Activated T-helper 1 cell treated with anti-CD3 and anti-CD28 coated beads, Interleukin-12 subunit alpha, Interleukin-12 subunit beta, Interleukin-2, Interleukin-4 antibody, amounts not matched to agents 30 ng/mL and 10 ng/mL and 1 ng/mL, durations not matched to agents 14 hours and 24 hours and 36 hours (primary cell): ENCODE measurements around the gene DCDC2C. TPM values are rescaled to one million over a fixed set of nuclear protein-coding genes. Genes with fewer than 3 reads are reported as not detected.

Source experiments
- DNase-seq: peaks from one replicate; pipeline ENCODE4 v3.0.0; 2021; ENCODE audit warnings: low spot score
- H3K27ac Mint-ChIP-seq: one replicate; pipeline ENCODE4 v1.8.0; 2021; ENCODE audit warnings: mild to moderate bottlenecking, mixed read lengths
- H3K27me3 Mint-ChIP-seq: one replicate; pipeline ENCODE4 v1.8.0; 2022; ENCODE audit warnings: mild to moderate bottlenecking, moderate library complexity, mixed read lengths; ENCODE audit not compliant: insufficient read depth
- H3K36me3 Mint-ChIP-seq: one replicate; pipeline ENCODE4 v1.8.0; 2021; ENCODE audit warnings: low read depth, mixed read lengths
- H3K4me1 Mint-ChIP-seq: one replicate; pipeline ENCODE4 v1.8.0; 2021; ENCODE audit warnings: low read depth, mixed read lengths
- H3K4me3 Mint-ChIP-seq: one replicate; pipeline ENCODE4 v1.8.0; 2021; ENCODE audit warnings: mild to moderate bottlenecking, moderate library complexity, mixed read lengths
- H3K9me3 Mint-ChIP-seq: one replicate; pipeline ENCODE4 v1.8.0; 2021; ENCODE audit warnings: mixed read lengths
- intact Hi-C: fragments of 100-400 bp; cut with micrococcal nuclease; formaldehyde crosslinking; loops from one replicate; pipeline ENCODE4 v1.15.1; 2024
- total RNA-seq: library from RNA; stranded (reverse); gene quantifications from 2 replicates; pipeline ENCODE4 v1.2.3, GENCODE V29; 2022

Gene DCDC2C
- total RNA-seq, 1 donor from 2014 or later = not detected

DNA sequence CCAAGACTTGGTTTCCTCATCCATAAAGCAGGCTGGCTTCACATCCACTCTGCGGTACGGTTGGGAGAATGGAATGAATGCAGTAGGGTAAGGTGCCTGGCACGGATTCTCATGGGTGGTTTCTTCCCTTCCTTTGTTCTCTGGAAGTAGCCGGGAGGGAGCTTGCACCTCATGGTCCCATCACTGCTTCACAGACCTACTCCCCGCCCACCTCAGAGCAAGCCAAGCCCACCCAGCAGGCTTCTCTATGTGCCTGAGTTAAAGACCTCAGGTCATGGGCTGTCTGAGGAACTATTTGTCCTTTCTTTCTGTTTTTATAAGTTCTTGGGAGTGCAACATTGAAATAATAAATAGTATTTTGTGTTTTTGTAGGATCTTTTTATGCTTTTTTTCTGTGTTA lies 3.5 kb downstream of the DCDC2C start:
- Mint-ChIP-seq H3K27me3 (peaks cover 7% of the 10 kb centered on the region), H3K36me3 (no peaks in the 10 kb centered on the region), H3K4me1 (no peaks in the 10 kb centered on the region), H3K27ac (no peak overlapping the region), H3K4me3 (no peak overlapping the region), H3K9me3 (no peaks in the 10 kb centered on the region)
- intact Hi-C loops = no loop called here
- no peak for DNase-seq

GRCh38 chr2:3708576-3708975 lies 5.2 kb downstream of the DCDC2C start:
- Mint-ChIP-seq H3K27me3 (peaks cover 4% of the 10 kb centered on the region), H3K36me3 (no peaks in the 10 kb centered on the region), H3K4me1 (no peaks in the 10 kb centered on the region), H3K9me3 (no peaks in the 10 kb centered on the region), H3K27ac (no peak overlapping the region), H3K4me3 (no peak overlapping the region)
- intact Hi-C loops = no loop called here
- no peak for DNase-seq

DNA sequence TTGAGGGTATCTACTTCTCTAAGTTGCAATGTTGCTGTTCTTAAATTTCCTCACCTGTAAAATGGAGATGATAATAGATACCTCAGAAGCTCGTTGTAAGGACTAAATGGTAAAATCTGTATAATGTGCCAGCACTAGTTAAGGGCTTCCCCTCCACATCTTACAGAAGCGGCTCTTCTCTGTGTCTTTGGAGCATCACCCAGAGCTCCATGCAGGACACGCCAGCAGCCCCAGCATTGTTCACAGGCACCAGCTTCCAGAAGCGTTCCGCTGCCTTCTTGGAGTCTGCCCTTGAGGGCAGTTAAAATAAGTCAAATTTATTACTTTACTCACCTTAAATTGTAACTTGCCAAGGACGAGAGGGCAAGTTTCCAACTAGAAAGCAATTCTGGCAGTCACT lies 5.8 kb downstream of the DCDC2C start:
- H3K9me3 Mint-ChIP-seq = no peaks in the 10 kb centered on the region
- H3K27me3 Mint-ChIP-seq = peaks cover 4% of the 10 kb centered on the region
- DNase-seq = no peak
- H3K27ac Mint-ChIP-seq = no peak overlapping the region
- H3K4me1 Mint-ChIP-seq = no peaks in the 10 kb centered on the region
- no peak overlapping the region for H3K4me3 Mint-ChIP-seq
- intact Hi-C loops = no loop called here
- no peaks in the 10 kb centered on the region for H3K36me3 Mint-ChIP-seq

DNA sequence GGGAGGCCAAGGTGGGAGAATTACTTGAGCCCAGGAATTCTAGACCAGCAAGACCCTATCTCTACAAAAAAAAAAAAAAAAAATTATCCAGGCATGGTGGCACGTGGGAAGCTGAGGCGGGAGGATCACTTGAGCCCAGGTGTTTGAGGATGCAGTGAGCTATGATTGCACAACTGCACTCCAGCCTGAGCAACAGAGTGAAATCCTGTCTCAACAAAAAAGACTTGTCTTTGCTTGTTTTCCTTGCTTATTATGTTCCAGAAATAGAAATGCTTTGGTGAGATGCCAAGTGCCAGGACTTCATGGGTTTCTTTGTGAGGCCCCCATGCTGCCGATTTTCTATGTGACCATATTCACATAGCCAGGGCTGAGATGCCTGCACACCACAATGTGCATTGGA lies 9.0 kb downstream of the DCDC2C start:
- DNase-seq = no peak
- H3K9me3 Mint-ChIP-seq = no peaks in the 10 kb centered on the region
- H3K4me1 Mint-ChIP-seq = no peaks in the 10 kb centered on the region
- H3K4me3 Mint-ChIP-seq = no peak overlapping the region
- H3K27me3 Mint-ChIP-seq = no peaks in the 10 kb centered on the region
- no peak overlapping the region for H3K27ac Mint-ChIP-seq
- intact Hi-C loops = no loop called here
- no peaks in the 10 kb centered on the region for H3K36me3 Mint-ChIP-seq

DNA sequence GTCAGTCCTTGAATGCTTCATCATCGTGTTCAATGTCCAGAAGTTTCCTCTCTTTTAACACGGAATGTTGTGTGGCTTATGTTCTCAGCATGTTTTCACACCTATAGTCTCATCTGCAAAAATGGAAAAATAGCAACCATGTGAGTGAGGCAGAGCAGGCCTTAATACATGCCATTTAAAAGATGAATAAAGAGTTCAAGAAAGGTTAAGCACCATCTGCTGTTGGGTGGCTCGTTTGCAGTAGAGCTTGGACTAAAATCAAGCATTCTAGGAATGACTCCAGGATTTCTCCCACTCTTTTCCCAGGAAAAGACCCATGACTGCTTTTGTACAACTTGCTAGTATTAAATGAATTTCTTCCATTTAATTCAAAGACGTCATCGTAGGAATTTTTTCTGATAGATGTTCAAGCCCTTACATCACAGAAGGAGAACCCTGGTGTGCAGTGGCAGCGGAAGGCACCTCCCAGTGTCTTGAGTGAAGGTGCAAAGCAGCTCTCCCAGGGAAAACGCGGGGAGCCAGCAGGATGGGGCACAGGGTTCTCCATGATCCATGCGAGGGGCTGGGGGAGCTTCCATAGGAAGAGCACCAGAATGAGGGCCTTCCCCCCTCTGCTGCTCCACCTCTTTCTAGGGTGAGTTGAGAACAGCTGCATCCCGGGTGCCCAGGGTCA lies 9.6 kb downstream of the DCDC2C start:
- Mint-ChIP-seq H3K9me3 (no peaks in the 10 kb centered on the region), H3K27me3 (no peaks in the 10 kb centered on the region), H3K4me3 (no peak overlapping the region), H3K27ac (no peak overlapping the region), H3K4me1 (no peaks in the 10 kb centered on the region), H3K36me3 (no peaks in the 10 kb centered on the region)
- no peak for DNase-seq
- intact Hi-C loops = no loop called here

DNA sequence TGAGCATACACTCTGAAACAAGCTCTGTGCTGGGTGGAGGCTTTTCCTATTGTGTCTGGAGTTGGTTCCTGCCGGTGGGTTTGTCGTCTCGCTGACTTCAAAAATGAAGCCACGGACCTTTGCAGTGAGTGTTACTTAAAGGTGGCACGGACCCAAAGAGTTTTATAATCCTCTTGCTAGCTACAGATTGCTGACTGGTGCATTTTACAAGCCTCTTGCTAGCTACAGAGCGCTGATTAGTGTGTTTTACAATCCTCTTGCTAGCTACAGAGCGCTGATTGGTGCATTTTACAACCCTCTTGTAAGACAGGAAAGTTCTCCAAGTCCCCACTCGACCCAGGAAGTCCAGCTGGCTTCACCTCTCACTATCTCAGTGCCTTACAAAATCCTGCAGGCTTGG lies 15.3 kb downstream of the DCDC2C start:
- Mint-ChIP-seq H3K4me1 (no peaks in the 10 kb centered on the region), H3K27me3 (peaks cover 4% of the 10 kb centered on the region), H3K27ac (no peak overlapping the region), H3K9me3 (no peaks in the 10 kb centered on the region), H3K4me3 (no peak overlapping the region), H3K36me3 (no peaks in the 10 kb centered on the region)
- intact Hi-C loops = no loop called here
- DNase-seq = no peak

DNA sequence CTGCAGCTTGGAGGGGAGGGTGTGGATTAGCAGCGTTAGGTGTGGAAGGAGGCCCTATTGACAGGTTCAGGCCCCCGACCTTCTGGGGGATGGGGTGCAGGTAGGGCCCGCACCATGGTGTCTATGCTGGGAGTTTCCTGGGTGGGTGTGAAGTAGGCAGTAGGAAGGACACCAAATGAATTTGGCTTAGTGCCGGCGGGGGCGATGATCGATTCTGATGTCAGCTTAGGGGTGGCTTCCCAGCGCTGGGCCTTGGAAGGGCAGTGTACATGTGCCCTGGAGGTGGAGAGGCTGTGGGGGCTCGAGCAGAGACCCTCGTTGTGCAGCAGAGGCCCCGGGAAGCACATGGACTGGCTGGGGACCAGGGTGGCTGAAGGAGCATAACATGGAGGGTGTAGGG lies 21.6 kb downstream of the DCDC2C start:
- Mint-ChIP-seq H3K27ac (no peak overlapping the region), H3K27me3 (peaks cover 4% of the 10 kb centered on the region), H3K4me3 (no peak overlapping the region), H3K36me3 (no peaks in the 10 kb centered on the region), H3K4me1 (peaks cover 6% of the 10 kb centered on the region), H3K9me3 (no peaks in the 10 kb centered on the region)
- intact Hi-C loops = no loop called here
- no peak for DNase-seq

GRCh38 chr2:3725458-3726250 lies 22.3 kb downstream of the DCDC2C start:
- intact Hi-C loops = no loop called here
- Mint-ChIP-seq H3K27me3 (peaks cover 2% of the 10 kb centered on the region), H3K9me3 (no peaks in the 10 kb centered on the region), H3K4me1 (peaks cover 6% of the 10 kb centered on the region), H3K36me3 (no peaks in the 10 kb centered on the region), H3K27ac (no peak overlapping the region), H3K4me3 (no peak overlapping the region)
- DNase-seq = no peak

DNA sequence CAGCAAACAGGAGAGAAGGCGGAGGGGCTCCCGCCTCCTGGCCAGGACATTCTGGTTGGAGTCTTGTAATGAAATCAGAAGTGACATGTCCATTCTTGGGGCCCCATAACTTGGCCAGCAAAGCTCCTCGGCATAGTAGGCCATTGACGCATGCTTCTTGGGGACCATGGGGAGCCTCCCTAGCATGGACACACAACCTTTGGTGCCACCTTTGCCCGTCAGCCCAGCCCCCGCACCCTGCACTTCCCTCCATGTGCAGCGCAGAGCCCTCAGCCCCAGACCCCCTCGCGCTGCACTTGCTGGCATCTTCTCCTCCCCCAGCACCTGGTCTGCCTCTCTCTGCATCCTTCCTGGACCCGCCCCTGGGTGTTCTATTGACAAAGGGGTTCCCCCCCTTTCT lies 23.1 kb downstream of the DCDC2C start:
- no peak for DNase-seq
- no peaks in the 10 kb centered on the region for H3K27me3 Mint-ChIP-seq
- no peak overlapping the region for H3K27ac Mint-ChIP-seq
- H3K9me3 Mint-ChIP-seq = no peaks in the 10 kb centered on the region
- intact Hi-C loops = no loop called here
- peaks cover 6% of the 10 kb centered on the region for H3K4me1 Mint-ChIP-seq
- H3K36me3 Mint-ChIP-seq = no peaks in the 10 kb centered on the region
- no peak overlapping the region for H3K4me3 Mint-ChIP-seq

DNA sequence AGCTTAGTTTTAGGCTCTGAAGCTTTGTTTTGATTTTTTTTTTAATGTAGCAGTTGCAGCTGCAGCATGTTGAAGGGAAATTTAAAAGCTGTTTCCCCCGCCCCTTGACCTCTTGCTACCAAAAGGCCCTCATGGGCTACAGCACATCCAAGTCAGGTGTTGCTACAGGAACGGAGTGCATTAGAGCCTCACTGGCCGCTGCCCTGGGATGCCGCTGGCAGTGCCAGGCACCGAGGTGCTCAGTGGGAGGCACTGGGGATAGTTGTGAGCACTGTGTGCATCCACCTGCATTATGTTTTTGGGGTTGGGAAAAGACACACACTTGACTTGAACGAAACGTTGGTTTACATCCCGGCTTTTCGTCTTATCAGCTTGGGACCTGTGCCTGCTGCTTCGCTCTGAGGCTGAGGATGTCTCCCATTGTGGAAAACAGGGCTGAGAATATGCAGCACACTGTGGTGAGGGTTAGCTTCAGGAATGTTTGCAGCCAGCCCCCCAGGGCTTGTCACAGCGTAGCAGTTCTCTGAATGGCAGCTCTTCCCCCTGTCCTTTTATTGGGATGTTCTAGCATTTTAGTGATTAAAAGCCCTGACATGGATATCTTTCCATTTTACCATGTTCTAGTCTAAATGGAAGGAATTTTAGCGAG lies 24.1 kb downstream of the DCDC2C start:
- DNase-seq = no peak
- H3K36me3 Mint-ChIP-seq = no peaks in the 10 kb centered on the region
- H3K4me1 Mint-ChIP-seq = peaks cover 6% of the 10 kb centered on the region
- H3K4me3 Mint-ChIP-seq = no peak overlapping the region
- H3K9me3 Mint-ChIP-seq = no peaks in the 10 kb centered on the region
- H3K27me3 Mint-ChIP-seq = peaks cover 3% of the 10 kb centered on the region
- intact Hi-C loops = loop anchor here (1.0 kb wide), 1 partner anchor 53 kb away; no protein-coding TSS in a partner anchor
- H3K27ac Mint-ChIP-seq = no peak overlapping the region

- Mint-ChIP-seq H3K4me1 (peaks cover 6% of the 10 kb centered on the region), H3K27me3 (peaks cover 3% of the 10 kb centered on the region), H3K9me3 (no peaks in the 10 kb centered on the region), H3K27ac (no peak overlapping the region), H3K36me3 (no peaks in the 10 kb centered on the region), H3K4me3 (no peak overlapping the region)
- DNase-seq = no peak
- intact Hi-C loops = loop anchor here (1.0 kb wide), 1 partner anchor 52 kb away; no protein-coding TSS in a partner anchor
Measured at GRCh38 chr2:3728104-3729054, 25.0 kb downstream of the DCDC2C start.

DNA sequence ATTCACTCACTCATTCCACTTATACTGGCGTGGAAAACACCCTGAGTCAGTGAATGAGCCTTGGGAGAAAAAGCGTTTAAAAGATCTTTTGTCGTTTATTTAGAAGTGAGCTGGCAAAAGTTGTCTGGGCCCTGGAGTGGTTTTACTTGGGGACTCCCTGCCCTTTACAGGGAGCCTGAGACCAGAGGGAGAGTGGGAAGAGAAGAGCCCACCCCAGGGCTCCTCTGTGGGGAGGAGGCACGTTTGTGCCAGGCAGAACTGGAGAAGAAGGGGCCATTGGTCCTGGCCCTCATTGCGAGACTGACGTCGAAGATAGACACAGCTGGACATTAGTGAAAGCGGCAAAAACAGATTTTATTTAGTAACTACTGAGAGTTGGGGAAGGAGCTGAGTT lies 25.7 kb downstream of the DCDC2C start:
- H3K4me1 Mint-ChIP-seq = peaks cover 6% of the 10 kb centered on the region
- H3K36me3 Mint-ChIP-seq = no peaks in the 10 kb centered on the region
- no peak for DNase-seq
- no peak overlapping the region for H3K4me3 Mint-ChIP-seq
- intact Hi-C loops = no loop called here
- no peak overlapping the region for H3K27ac Mint-ChIP-seq
- peaks cover 3% of the 10 kb centered on the region for H3K27me3 Mint-ChIP-seq
- H3K9me3 Mint-ChIP-seq = no peaks in the 10 kb centered on the region
